ENCODE results near the gene LIMCH1.
"Not testable (repeated sequence)": the region's sequence is repeated elsewhere in the genome, so short reads cannot be mapped to it uniquely, and the experiment has no call there.

Gene LIMCH1

GRCh38 chr4:41681054-41681453 is 143.1 kb downstream of the LIMCH1 start:
- DNase-seq, result no peak

DNA sequence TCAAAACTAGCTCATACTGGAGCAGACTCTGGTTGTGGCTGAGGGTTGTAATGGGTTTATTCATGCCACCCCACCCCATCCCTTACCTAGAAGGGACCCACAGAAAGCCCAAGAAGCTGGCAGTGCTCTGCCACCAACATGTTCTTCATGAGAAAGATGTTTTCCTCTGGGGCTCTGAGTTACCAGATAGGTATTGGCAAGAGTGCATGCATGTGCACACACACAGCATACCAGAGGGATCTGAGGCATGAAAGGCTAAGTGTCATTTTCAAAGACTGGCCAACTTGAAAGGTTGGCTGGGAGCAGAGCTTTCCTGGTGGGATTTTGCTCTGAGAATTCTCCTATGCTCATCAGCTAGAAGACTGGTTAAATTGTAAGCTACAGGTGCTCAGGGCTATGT is 145.4 kb downstream of the LIMCH1 start:
- DNase-seq, result no peak

DNA sequence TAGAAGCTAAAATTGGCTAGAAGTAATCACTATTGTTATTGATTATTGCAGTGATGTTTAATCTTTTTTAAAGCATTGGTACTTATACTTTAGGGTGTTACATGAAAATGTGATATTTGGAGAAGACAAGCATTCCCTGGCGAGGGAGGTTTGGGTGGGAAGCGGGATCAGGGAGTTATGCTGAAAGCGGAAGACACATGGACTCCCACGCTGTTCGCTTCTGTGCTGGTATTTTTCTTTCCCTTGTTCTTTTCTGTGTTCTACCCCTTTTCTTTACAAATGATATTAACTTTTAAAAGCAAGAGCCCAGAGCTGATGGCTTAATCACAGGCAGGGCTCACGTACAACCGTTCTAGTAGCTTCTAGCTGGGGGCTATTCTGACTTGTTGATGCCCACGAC is 148.9 kb downstream of the LIMCH1 start:
- DNase-seq, result no peak

GRCh38 chr4:41687971-41688370 is 150.0 kb downstream of the LIMCH1 start:
- DNase-seq, result no peak

GRCh38 chr4:41692717-41693345 is 154.9 kb downstream of the LIMCH1 start:
- DNase-seq, result peak; percentile 35

DNA sequence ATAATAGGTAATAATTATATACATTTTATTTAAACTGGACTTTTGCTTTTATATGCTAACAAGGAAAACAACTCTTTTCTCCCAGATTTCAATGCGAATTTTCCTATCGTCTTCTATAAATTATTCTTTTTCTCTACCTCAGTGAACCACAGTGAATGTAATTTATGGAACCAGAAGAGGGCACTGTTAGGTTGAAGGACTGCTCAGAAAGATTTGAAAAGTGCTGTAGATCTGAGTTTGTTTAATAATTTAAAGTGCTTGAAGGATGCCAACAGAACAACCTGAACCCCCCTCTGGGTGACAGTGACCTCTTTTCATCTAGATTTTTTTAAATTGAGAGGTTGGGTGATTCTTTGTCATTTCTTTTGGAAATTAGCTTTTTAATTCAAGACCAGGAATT is 155.7 kb downstream of the LIMCH1 start:
- DNase-seq, result no peak

DNA sequence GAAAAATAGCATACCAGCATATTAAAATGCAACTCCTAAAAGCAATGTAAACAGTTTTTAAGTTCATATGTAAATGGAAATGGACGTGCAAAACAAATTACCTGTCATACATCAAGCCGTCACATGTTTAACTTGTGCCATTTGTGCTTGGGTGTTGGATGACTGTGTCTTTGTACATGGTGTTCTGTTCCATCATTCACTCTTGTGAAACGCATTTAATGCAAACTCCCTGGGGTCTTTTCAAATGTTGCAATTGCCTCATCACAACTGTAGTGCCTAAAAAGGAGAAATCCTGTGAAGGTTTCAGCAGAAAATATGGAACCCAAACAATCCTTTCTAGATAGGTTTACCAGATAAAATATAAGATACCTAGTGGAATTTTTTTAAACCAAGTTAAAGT is 158.2 kb downstream of the LIMCH1 start:
- no peak for DNase-seq

GRCh38 chr4:41696763-41697162 is 158.8 kb downstream of the LIMCH1 start:
- no peak for DNase-seq

- no peak for DNase-seq
These were observed 164.0 kb downstream of the LIMCH1 start for GRCh38 chr4:41701983-41702382.

GRCh38 chr4:41702770-41703169 is 164.8 kb downstream of the LIMCH1 start:
- DNase-seq, result no peak

DNA sequence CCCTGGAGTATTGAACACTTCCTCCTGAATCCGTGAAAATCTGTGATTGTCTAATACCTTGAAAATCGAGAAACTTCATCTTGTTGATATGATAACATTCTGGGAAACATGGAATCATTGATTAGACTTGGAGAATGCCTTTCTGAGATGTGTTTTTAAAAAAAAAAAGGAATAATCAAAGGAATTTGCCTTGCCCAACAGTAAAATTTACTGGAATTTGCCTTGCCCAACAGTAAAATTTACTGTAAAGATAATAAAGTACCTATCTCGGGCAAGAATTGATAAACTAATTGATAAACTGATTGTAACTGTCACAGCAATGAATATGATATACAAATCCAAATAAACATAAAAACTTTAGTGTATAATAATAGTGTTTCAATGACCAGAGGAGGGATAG is 165.8 kb downstream of the LIMCH1 start:
- no peak for DNase-seq

DNA sequence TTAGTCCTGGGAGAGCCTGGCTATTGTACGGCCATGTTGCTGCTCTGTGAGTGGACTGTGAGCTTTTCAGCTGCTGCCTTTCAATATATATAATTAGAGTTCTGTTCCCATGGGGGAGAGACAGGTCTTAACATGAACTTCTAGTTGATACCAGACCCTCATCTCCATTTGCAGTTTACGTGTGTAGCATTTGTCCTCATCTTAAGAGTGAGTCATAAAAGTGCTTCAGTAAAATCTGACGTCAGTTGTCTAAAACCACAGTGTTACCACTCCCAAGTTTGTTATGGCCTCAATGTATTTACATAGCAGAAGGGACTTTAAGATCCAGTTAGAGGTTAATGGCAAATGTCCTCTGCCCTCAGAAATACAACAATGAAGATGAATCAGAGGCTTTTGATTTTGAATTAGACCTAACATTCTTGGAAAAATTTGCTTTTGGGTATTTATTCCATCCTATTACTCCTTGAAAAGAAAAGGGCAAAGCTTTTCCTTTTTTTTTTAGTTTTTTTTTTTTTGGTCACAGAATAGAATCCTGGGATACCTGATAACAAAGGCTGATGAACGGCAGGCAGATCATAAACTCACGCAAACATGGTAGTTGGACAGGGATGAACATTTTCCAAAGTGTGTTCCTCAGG is 172.0 kb downstream of the LIMCH1 start:
- no peak for DNase-seq

GRCh38 chr4:41711654-41712053 is 173.7 kb downstream of the LIMCH1 start:
- not testable (repeated sequence) for DNase-seq

DNA sequence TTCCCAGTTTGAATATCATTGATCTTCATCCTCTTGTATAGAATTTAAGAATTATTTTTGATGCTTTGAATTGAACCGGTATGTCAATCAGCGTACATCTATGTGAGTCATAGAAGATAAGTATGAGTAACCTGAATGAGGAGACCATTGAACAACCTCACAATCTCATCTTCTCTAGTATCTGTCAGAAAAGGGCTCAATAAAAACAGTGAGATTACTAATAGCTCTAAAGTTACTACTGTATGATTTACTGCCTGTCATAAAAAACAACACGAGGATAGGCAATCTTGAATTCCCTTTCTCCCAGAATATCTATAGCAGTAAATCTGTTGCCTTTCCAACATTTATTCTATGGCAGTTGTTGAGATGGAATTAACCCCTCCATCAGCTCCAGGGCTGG is 174.5 kb downstream of the LIMCH1 start:
- DNase-seq, result no peak

- DNase-seq, result no peak
These were observed 175.8 kb downstream of the LIMCH1 start for GRCh38 chr4:41713768-41714167.

- no peak for DNase-seq
These were observed 176.5 kb downstream of the LIMCH1 start for GRCh38 chr4:41714364-41715000.

DNA sequence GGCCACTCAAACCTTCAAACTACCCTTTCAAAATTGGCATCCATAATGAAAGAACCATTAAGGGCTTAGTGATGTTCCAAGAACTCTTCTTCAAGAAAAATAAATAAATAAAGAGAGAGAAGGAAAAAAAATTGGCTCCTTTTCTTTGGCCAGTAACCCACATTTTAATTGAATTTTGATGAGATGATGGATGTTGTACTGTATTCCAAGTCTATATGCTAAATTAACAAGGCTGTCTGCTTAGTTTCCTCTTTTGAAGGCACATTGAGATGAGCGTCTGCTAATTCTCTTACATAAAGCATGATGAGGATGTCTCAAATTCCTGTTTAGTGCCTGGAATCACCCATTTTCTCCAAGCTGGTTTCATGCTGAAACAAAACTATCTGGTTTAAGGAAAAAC is 177.2 kb downstream of the LIMCH1 start:
- no peak for DNase-seq

GRCh38 chr4:41718907-41719306 is 180.9 kb downstream of the LIMCH1 start:
- DNase-seq, result no peak

DNA sequence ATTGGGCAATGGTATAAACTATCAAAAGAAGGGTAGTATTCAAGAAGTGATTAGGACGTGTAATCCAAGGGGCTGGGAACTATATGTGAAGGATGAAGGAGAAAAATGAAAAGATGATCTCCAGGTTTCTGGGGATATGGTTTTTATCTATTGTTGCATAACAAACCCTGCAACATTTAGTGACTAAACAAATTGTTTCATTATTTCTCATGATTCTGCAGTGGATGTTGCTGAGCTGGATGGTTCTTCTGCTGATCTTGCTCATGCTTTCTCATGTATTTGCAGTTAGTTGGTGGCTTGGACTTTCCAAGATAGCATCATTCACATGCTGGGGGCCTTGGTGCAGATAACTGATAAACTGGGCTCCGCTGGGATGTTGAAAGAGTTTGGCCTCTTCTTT is 181.5 kb downstream of the LIMCH1 start:
- DNase-seq, result no peak

DNA sequence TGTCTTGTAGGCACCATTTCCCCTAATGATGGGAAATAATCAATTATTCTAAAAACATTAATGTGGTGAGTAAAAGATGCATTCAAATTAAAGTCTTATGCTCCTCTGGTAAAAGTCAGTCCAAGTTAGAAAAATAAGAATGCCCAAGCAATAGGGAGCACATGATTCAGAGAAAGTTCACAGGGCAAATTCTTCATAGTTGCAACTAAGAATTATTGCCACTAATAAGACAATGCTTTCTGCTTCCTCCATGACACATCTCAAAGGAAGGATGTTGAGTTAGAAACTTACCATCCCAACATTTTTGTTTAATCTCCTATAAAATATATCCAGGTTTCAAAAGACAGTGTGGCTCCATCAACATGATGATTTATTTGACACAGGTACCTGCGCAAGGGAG is 184.2 kb downstream of the LIMCH1 start:
- no peak for DNase-seq

DNA sequence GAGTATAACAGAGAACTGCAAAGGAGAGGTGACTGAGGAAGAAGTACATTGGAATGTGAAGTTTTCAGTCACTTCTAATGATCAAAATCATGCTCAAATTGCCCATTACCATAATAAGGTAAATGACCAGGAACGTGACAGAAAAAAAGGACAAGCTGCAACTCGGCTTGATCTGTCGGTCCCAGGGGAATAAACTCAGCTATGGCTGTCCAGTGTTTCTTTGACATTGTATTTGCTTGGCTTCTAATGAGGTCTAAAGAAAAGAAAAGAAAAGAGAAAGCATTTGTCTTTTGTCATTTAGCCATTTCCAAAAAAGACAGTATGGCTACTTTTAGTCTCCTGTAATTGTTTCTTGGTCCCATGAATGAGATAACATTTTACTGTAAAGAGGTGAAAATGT is 185.3 kb downstream of the LIMCH1 start:
- no peak for DNase-seq

DNA sequence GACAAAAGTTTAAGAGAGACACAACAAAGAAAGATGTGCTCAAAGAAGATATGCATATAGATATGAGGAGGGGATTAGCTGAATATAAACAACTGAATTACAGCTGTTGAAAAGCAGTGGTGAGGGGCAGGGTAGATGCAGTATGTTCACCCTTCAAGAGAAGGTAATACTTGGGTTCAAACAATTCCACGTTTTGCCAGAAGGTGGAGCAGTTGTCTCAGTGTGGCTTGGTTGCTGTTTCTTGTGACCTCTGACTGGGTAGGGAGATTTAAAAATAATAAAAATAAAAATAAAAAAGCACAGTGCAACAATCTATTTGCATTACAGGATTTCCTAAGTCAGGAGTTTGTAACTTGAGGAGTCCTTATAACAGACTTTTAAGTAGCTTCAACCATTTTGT is 187.3 kb downstream of the LIMCH1 start:
- no peak for DNase-seq

DNA sequence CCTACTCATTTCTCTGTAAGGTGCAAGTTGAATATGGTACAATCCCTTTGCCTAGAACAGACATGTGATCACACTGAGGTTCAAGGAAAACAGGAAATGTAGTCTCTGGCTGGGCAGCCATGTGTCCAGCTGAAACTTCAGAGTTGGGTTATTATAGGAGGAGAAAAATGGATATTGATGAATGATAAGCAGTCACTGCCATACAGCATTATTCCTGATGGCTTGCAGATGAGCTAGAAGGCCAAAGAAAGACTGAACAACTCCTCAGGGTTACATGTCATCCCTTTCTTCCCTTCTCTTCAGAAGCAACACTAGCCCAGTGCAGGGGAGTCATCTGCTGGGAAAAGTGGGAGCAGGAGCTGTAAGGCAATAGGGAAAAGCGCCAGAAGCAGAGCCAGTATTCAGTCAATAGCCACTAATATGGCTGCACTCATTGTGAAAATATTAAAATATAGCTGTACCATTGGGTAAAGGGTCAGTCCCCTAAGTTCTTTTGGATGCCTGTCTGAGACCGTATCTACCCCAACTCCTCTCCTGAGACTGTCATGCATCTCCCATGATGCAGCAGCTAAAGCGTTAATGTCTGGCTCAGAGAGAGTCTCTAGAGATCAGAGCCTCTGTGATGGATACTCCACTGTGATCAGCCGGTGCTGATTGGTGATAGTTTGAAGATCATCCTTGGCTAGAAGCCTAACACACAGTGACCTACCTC is 190.1 kb downstream of the LIMCH1 start:
- DNase-seq, result no peak

DNA sequence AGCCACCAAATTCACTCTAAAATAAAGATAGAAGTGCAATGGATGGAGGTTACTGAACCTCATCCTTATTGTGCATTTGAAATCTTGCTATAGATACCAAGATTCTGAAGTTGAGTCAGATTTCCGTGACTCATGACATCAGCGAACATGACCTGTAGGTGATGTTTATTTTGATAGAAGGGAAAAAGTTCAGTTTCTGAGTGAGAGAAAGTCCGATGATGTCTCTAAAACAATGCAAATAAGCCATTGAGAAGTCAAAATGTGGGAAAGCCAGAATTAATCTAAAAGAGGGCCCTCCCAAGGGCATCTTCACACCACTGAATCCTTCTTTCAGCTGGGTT is 190.6 kb downstream of the LIMCH1 start:
- DNase-seq, result no peak

All from right kidney (tissue), 1 donor.